MM.1S (cell line): Measurements from ENCODE around the gene CACNA1C.

Experiments
- DNase-seq: peaks from one replicate; pipeline ENCODE4 v3.0.0-alpha.2; 2015
- H2AFZ ChIP-seq: fragments of 300-600 bp; sonication (generic); 2 replicates; pipeline ENCODE4 v1.6.0; 2016; ENCODE audit warnings: antibody characterized with exemption, low read length
- H3F3A ChIP-seq: fragments of 300-600 bp; sonication (generic); 2 replicates; pipeline ENCODE4 v1.6.1; 2016; ENCODE audit warnings: mild to moderate bottlenecking, antibody characterized with exemption, low read length, moderate library complexity, mixed read lengths; ENCODE audit not compliant: insufficient read depth
- H3K27ac ChIP-seq: fragments of 300-600 bp; sonication (generic); 2 replicates; pipeline ENCODE4 v1.5.1; 2016; ENCODE audit warnings: mild to moderate bottlenecking, low read length
- H3K27me3 ChIP-seq: fragments of 300-600 bp; sonication (generic); replicated peaks from 2 replicates; pipeline ENCODE4 v1.6.0; 2016; ENCODE audit warnings: low read length; ENCODE audit not compliant: insufficient read depth
- H3K36me3 ChIP-seq: fragments of 300-600 bp; sonication (generic); replicated peaks from 2 replicates; pipeline ENCODE4 v1.6.1; 2016; ENCODE audit warnings: mild to moderate bottlenecking, low read length, mixed read lengths; ENCODE audit not compliant: insufficient read depth
- H3K4me1 ChIP-seq: fragments of 300-600 bp; sonication (generic); 2 replicates; pipeline ENCODE4 v1.6.1; 2016; ENCODE audit warnings: low read length, mixed read lengths
- H3K4me2 ChIP-seq: fragments of 300-600 bp; sonication (generic); 2 replicates; pipeline ENCODE4 v1.6.0; 2016; ENCODE audit warnings: low read depth, low read length
- H3K4me3 ChIP-seq: fragments of 300-600 bp; sonication (generic); 2 replicates; pipeline ENCODE4 v1.5.1; 2016; ENCODE audit warnings: low read length, mixed read lengths
- H3K79me2 ChIP-seq: fragments of 300-600 bp; sonication (generic); 2 replicates; pipeline ENCODE4 v1.6.1; 2016; ENCODE audit warnings: mixed run types, low read length, mixed read lengths
- H3K9ac ChIP-seq: fragments of 300-600 bp; sonication (generic); 2 replicates; pipeline ENCODE4 v1.6.1; 2016; ENCODE audit warnings: low read length, mixed read lengths
- H3K9me2 ChIP-seq: fragments of 300-600 bp; sonication (generic); replicated peaks from 2 replicates; pipeline ENCODE4 v1.6.1; 2016; ENCODE audit warnings: mild to moderate bottlenecking, low read length, mixed read lengths; ENCODE audit not compliant: insufficient read depth
- H3K9me3 ChIP-seq: fragments of 300-600 bp; sonication (generic); replicated peaks from 2 replicates; pipeline ENCODE4 v1.6.1; 2016; ENCODE audit warnings: mild to moderate bottlenecking, low read length, mixed read lengths; ENCODE audit not compliant: insufficient read depth
- H4K20me1 ChIP-seq: fragments of 300-600 bp; sonication (generic); 2 replicates; pipeline ENCODE4 v1.6.1; 2016; ENCODE audit warnings: mild to moderate bottlenecking, low read length, moderate library complexity, mixed read lengths; ENCODE audit not compliant: insufficient read depth
- CTCF ChIP-seq: fragments of 300-600 bp; sonication (generic); IDR thresholded peaks from 2 replicates; pipeline ENCODE4 v1.5.1; 2016; ENCODE audit warnings: antibody characterized with exemption, low read length, mixed read lengths
- EZH2 ChIP-seq: fragments of 300-600 bp; sonication (generic); optimal IDR thresholded peaks from 2 replicates; pipeline ENCODE3; 2017; ENCODE audit warnings: low read depth, mild to moderate bottlenecking, antibody characterized with exemption, low read length, mixed read lengths
- EZH2phosphoT487 ChIP-seq: fragments of 300-600 bp; sonication (generic); IDR thresholded peaks from 2 replicates; pipeline ENCODE4 v1.6.1; 2018; ENCODE audit warnings: antibody characterized with exemption, low read length

CACNA1C gene

GRCh38 chr12:2246358-2246757 lies 193.6 kb downstream of the CACNA1C start:
- Histone ChIP-seq H3K4me2 (no peak overlapping the region), H3K4me3 (no peak overlapping the region)

GRCh38 chr12:2247120-2247519 lies 194.3 kb downstream of the CACNA1C start:
- H3K9me3 ChIP-seq, result no peaks in the 10 kb centered on the region
- no peak for DNase-seq
- TF ChIP-seq EZH2phosphoT487, result no peak
- H3K27ac ChIP-seq, result no peak overlapping the region
- H3K9me2 ChIP-seq, result no peaks in the 10 kb centered on the region
- peaks cover 24% of the 10 kb centered on the region for H3K4me1 ChIP-seq
- H3K9ac ChIP-seq, result no peak overlapping the region
- no peak overlapping the region for H3K4me3 ChIP-seq
- no peaks in the 10 kb centered on the region for H4K20me1 ChIP-seq
- no peaks in the 10 kb centered on the region for H3K36me3 ChIP-seq
- H3K79me2 ChIP-seq, result no peaks in the 10 kb centered on the region
- peaks cover 3% of the 10 kb centered on the region; the same call in 1 of the 2 replicates for H3F3A ChIP-seq
- H3K27me3 ChIP-seq, result no peaks in the 10 kb centered on the region
- H2AFZ ChIP-seq, result no peak overlapping the region
- H3K4me2 ChIP-seq, result no peak overlapping the region

More at GRCh38 chr12:2246358-2246757, 193.6 kb downstream of the CACNA1C start:
- no peak for TF ChIP-seq CTCF
- no peak for TF ChIP-seq EZH2phosphoT487
- TF ChIP-seq EZH2, result no peak
- Histone ChIP-seq H3K4me1 (peaks cover 24% of the 10 kb centered on the region), H3K9me2 (no peaks in the 10 kb centered on the region), H3K79me2 (no peaks in the 10 kb centered on the region), H2AFZ (no peak overlapping the region), H3K27me3 (no peaks in the 10 kb centered on the region), H3K9me3 (no peaks in the 10 kb centered on the region), H3K36me3 (no peaks in the 10 kb centered on the region), H3F3A (peaks cover 3% of the 10 kb centered on the region; the same call in 1 of the 2 replicates), H3K27ac (no peak overlapping the region), H3K9ac (no peak overlapping the region), H4K20me1 (no peaks in the 10 kb centered on the region)
- DNase-seq, result no peak

GRCh38 chr12:2247596-2247995 lies 194.8 kb downstream of the CACNA1C start:
- Histone ChIP-seq H3K4me3 (no peak overlapping the region), H2AFZ (no peak overlapping the region), H4K20me1 (no peaks in the 10 kb centered on the region), H3K4me2 (no peak overlapping the region), H3K36me3 (no peaks in the 10 kb centered on the region), H3F3A (peaks cover 3% of the 10 kb centered on the region; the same call in 1 of the 2 replicates), H3K9me3 (no peaks in the 10 kb centered on the region), H3K27me3 (no peaks in the 10 kb centered on the region), H3K9ac (no peak overlapping the region), H3K4me1 (peaks cover 24% of the 10 kb centered on the region), H3K9me2 (no peaks in the 10 kb centered on the region), H3K27ac (no peak overlapping the region), H3K79me2 (no peaks in the 10 kb centered on the region)
- TF ChIP-seq CTCF, result no peak
- no peak for TF ChIP-seq EZH2
- no peak for TF ChIP-seq EZH2phosphoT487
- no peak for DNase-seq

GRCh38 chr12:2248087-2248900 lies 195.5 kb downstream of the CACNA1C start:
- no peaks in the 10 kb centered on the region for H3K9me3 ChIP-seq
- H3K27ac ChIP-seq, result peak overlapping the region; percentile 81
- TF ChIP-seq EZH2, result no peak
- no peak for TF ChIP-seq EZH2phosphoT487
- no peak for TF ChIP-seq CTCF
- peaks cover 3% of the 10 kb centered on the region; the same call in 1 of the 2 replicates for H3F3A ChIP-seq
- no peak overlapping the region for H3K4me3 ChIP-seq
- peak overlapping the region; percentile 13; the same call in 1 of the 2 replicates for H3K4me2 ChIP-seq
- H2AFZ ChIP-seq, result no peak overlapping the region
- H3K4me1 ChIP-seq, result peaks cover 24% of the 10 kb centered on the region
- H4K20me1 ChIP-seq, result no peaks in the 10 kb centered on the region
- no peaks in the 10 kb centered on the region for H3K36me3 ChIP-seq
- DNase-seq, result no peak
- H3K79me2 ChIP-seq, result no peaks in the 10 kb centered on the region
- H3K27me3 ChIP-seq, result no peaks in the 10 kb centered on the region
- H3K9ac ChIP-seq, result no peak overlapping the region
- H3K9me2 ChIP-seq, result no peaks in the 10 kb centered on the region
